Neural progenitor cell (in vitro differentiated cells): ENCODE measurements around the gene HSPA4L. TPM values are rescaled to one million over a fixed set of nuclear protein-coding genes. Genes with fewer than 3 reads are reported as not detected.

Experiments used
- DNase-seq: peaks from one replicate; pipeline ENCODE4 v3.0.0-alpha.2; 2016; ENCODE audit warnings: low spot score
- H2AFZ ChIP-seq: fragments of 200-600 bp; sonication (generic); replicated peaks from 2 replicates; pipeline ENCODE4 v1.6.1; 2016; ENCODE audit warnings: antibody characterized with exemption
- H3F3A ChIP-seq: fragments of 200-600 bp; sonication (generic); 2 replicates; pipeline ENCODE4 v1.6.1; 2016; ENCODE audit warnings: antibody characterized with exemption, low read depth
- H3K27ac ChIP-seq: fragments of 200-600 bp; sonication (generic); 2 replicates; pipeline ENCODE4 v1.5.1; 2016; ENCODE audit warnings: mild to moderate bottlenecking
- H3K27me3 ChIP-seq: fragments of 200-600 bp; sonication (generic); 2 replicates; pipeline ENCODE4 v1.6.1; 2016; ENCODE audit warnings: mild to moderate bottlenecking, moderate library complexity
- H3K36me3 ChIP-seq: fragments of 200-600 bp; sonication (generic); 2 replicates; pipeline ENCODE4 v1.5.1; 2016
- H3K4me1 ChIP-seq: fragments of 200-600 bp; sonication (generic); 2 replicates; pipeline ENCODE4 v1.6.1; 2016; ENCODE audit warnings: mixed run types
- H3K4me2 ChIP-seq: fragments of 200-600 bp; sonication (generic); 2 replicates; pipeline ENCODE4 v1.6.1; 2016
- H3K4me3 ChIP-seq: fragments of 200-600 bp; sonication (generic); 2 replicates; pipeline ENCODE4 v1.5.1; 2016
- H3K79me2 ChIP-seq: fragments of 200-600 bp; sonication (generic); 2 replicates; pipeline ENCODE4 v1.6.1; 2016; ENCODE audit warnings: low read depth
- H3K9ac ChIP-seq: fragments of 200-600 bp; sonication (generic); 2 replicates; pipeline ENCODE4 v1.6.1; 2016
- H3K9me3 ChIP-seq: fragments of 200-600 bp; sonication (generic); 2 replicates; pipeline ENCODE4 v1.5.1; 2016; ENCODE audit warnings: low read depth
- H4K20me1 ChIP-seq: fragments of 200-600 bp; sonication (generic); 2 replicates; pipeline ENCODE4 v1.6.1; 2016; ENCODE audit warnings: low read depth
- H3K27ac Mint-ChIP-seq: 3 replicates; pipeline ENCODE4 v1.8.0; 2021; ENCODE audit warnings: mixed read lengths
- H3K27me3 Mint-ChIP-seq: 2 replicates; pipeline ENCODE4 v1.8.0; 2022; ENCODE audit warnings: low read depth, mild to moderate bottlenecking, inconsistent platforms, moderate library complexity, mixed read lengths; ENCODE audit not compliant: insufficient read depth
- H3K36me3 Mint-ChIP-seq: 3 replicates; pipeline ENCODE4 v1.8.0; 2021; ENCODE audit warnings: mixed read lengths
- H3K4me1 Mint-ChIP-seq: 3 replicates; pipeline ENCODE4 v1.8.0; 2021; ENCODE audit warnings: mixed read lengths
- H3K4me3 Mint-ChIP-seq: 3 replicates; pipeline ENCODE4 v1.8.0; 2021; ENCODE audit warnings: mild to moderate bottlenecking, moderate library complexity, mixed read lengths
- H3K9me3 Mint-ChIP-seq: 3 replicates; pipeline ENCODE4 v1.8.0; 2020; ENCODE audit warnings: mixed read lengths
- EZH2 ChIP-seq: fragments of 200-600 bp; sonication (generic); IDR thresholded peaks from 2 replicates; pipeline ENCODE4 v1.6.1; 2017; ENCODE audit warnings: antibody characterized with exemption, mild to moderate bottlenecking, moderate library complexity
- EZH2phosphoT487 ChIP-seq: fragments of 200-600 bp; sonication (generic); IDR thresholded peaks from 2 replicates; pipeline ENCODE4 v1.6.1; 2017; ENCODE audit warnings: antibody characterized with exemption
- total RNA-seq: library from RNA; depleted of rRNA; stranded (reverse); fragments of >200 nt; gene quantifications from 2 replicates; pipeline ENCODE4 v1.2.3, GENCODE V29; 2015; ENCODE audit warnings: low replicate concordance
- TF ChIP-seq, protein P1 (sequence below): fragments of 200-600 bp; sonication (generic); IDR thresholded peaks from 2 replicates; pipeline ENCODE4 v1.5.1; 2017; ENCODE audit warnings: antibody characterized with exemption, mild to moderate bottlenecking

The HSPA4L gene
- total RNA-seq, 1 donor from 2014 or later: 0.67 TPM

DNA sequence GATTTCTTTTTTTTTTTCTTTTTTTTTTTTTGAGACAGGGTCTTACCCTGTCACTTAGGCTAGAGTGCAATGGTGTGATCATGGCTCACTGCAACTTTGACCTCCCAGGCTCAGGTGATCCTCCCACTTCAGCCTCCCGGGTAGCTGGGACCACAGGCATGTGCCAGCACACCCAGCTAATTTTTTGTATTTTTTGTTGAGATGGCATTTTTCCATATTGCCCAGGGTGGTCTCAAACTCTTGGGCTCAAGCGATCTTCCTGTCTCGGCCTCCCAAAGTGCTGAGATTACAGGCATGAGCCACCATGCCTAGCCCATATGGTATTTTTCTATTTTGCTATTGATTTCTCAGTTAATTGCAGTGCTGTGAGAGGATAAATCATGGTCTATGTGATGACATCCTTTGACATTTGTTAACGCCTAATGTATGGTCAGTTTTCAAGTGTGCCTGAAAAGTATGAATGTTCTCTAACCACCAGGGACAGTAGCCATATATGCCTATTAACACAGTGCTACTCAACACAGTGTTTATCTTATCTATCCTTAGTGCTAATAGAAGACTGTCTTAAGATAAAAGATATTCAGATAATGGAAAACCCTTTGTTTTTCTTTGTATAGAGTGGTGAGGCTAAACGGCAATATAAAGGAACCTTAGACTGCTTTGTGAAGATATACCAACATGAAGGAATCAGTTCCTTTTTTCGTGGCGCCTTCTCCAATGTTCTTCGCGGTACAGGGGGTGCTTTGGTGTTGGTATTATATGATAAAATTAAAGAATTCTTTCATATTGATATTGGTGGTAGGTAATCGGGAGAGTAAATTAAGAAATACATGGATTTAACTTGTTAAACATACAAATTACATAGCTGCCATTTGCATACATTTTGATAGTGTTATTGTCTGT is 9.1 kb upstream of the HSPA4L start:
- Histone ChIP-seq H3K27ac (no peak overlapping the region), H3K79me2 (no peaks in the 10 kb centered on the region), H3K4me1 (peaks cover 5% of the 10 kb centered on the region), H2AFZ (no peak overlapping the region), H3K36me3 (no peaks in the 10 kb centered on the region), H3K9me3 (no peaks in the 10 kb centered on the region), H3F3A (no peaks in the 10 kb centered on the region), H3K9ac (no peak overlapping the region), H3K4me2 (no peak overlapping the region), H3K27me3 (no peaks in the 10 kb centered on the region), H4K20me1 (no peaks in the 10 kb centered on the region), H3K4me3 (no peak overlapping the region)
- Mint-ChIP-seq H3K27me3 (no peaks in the 10 kb centered on the region), H3K9me3 (no peaks in the 10 kb centered on the region), H3K36me3 (no peaks in the 10 kb centered on the region), H3K4me1 (peaks cover 10% of the 10 kb centered on the region), H3K27ac (no peak overlapping the region), H3K4me3 (no peak overlapping the region)
- DNase-seq: no peak
- TF ChIP-seq, protein P1, sequence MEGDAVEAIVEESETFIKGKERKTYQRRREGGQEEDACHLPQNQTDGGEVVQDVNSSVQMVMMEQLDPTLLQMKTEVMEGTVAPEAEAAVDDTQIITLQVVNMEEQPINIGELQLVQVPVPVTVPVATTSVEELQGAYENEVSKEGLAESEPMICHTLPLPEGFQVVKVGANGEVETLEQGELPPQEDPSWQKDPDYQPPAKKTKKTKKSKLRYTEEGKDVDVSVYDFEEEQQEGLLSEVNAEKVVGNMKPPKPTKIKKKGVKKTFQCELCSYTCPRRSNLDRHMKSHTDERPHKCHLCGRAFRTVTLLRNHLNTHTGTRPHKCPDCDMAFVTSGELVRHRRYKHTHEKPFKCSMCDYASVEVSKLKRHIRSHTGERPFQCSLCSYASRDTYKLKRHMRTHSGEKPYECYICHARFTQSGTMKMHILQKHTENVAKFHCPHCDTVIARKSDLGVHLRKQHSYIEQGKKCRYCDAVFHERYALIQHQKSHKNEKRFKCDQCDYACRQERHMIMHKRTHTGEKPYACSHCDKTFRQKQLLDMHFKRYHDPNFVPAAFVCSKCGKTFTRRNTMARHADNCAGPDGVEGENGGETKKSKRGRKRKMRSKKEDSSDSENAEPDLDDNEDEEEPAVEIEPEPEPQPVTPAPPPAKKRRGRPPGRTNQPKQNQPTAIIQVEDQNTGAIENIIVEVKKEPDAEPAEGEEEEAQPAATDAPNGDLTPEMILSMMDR: no peak
- TF ChIP-seq EZH2phosphoT487 (no peak), EZH2 (no peak)

DNA sequence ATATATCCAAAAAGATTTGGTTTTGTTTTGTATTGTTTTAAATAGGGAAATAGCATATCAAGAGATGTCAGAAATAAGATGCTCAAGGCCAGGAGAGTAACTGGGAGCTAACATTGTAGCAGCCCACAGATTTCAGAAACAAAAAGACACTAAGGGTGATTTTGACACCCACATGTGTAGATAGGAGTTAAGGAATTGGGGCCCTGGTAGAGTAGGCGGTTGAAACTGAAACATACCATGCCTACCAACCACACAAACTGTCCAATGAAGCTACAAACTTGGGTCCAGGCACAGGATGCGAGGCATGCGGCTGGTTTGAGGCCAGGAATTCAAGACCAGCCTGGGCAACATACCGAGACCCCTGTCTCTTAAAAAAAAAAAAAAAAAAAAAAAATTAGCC is 6.3 kb upstream of the HSPA4L start:
- Histone ChIP-seq H3K4me3 (no peak overlapping the region), H3K27me3 (peaks cover 11% of the 10 kb centered on the region), H3K4me2 (no peak overlapping the region), H3F3A (peaks cover 3% of the 10 kb centered on the region), H4K20me1 (no peaks in the 10 kb centered on the region), H3K9me3 (no peaks in the 10 kb centered on the region), H3K9ac (no peak overlapping the region), H3K36me3 (no peaks in the 10 kb centered on the region), H2AFZ (no peak overlapping the region), H3K4me1 (peaks cover 13% of the 10 kb centered on the region), H3K79me2 (no peaks in the 10 kb centered on the region), H3K27ac (no peak overlapping the region)
- Mint-ChIP-seq H3K4me3 (no peak overlapping the region), H3K36me3 (no peaks in the 10 kb centered on the region), H3K4me1 (peaks cover 14% of the 10 kb centered on the region), H3K27ac (no peak overlapping the region), H3K27me3 (no peaks in the 10 kb centered on the region), H3K9me3 (no peaks in the 10 kb centered on the region)
- DNase-seq: no peak
- TF ChIP-seq EZH2phosphoT487: no peak
- TF ChIP-seq, protein P1: no peak

DNA sequence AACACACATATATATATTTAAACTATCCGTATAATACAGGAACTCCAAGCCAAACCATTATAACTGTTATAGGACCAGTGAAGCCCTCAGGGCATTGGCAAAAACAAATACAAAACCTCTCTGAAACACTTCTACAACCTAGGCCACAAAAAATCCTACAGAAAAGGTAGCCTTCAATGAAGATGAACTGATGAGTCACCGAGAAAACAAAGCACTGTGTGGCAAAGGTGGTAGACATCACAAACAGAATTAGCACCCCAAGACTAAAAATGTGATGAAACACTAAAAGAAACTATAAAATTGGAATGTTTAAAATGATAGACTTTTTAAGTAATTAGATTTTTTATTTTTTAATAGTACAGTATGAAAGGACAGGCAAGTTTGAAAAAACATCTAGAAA is 5.5 kb upstream of the HSPA4L start:
- Mint-ChIP-seq H3K4me1 (peaks cover 17% of the 10 kb centered on the region), H3K4me3 (no peak overlapping the region)

More for the DNA sequence above, 5.5 kb upstream of the HSPA4L start:
- Mint-ChIP-seq H3K9me3 (no peaks in the 10 kb centered on the region), H3K27ac (no peak overlapping the region), H3K27me3 (peaks cover 5% of the 10 kb centered on the region), H3K36me3 (no peaks in the 10 kb centered on the region)
- no peaks in the 10 kb centered on the region for H3K36me3 ChIP-seq
- H4K20me1 ChIP-seq: no peaks in the 10 kb centered on the region
- no peaks in the 10 kb centered on the region for H3K79me2 ChIP-seq
- H3K4me1 ChIP-seq: peaks cover 13% of the 10 kb centered on the region
- H3K27ac ChIP-seq: no peak overlapping the region
- H3F3A ChIP-seq: peaks cover 11% of the 10 kb centered on the region
- H3K9me3 ChIP-seq: no peaks in the 10 kb centered on the region
- H3K27me3 ChIP-seq: peaks cover 18% of the 10 kb centered on the region
- no peak overlapping the region for H2AFZ ChIP-seq
- no peak for DNase-seq
- no peak overlapping the region for H3K4me2 ChIP-seq
- no peak overlapping the region for H3K4me3 ChIP-seq
- no peak overlapping the region for H3K9ac ChIP-seq
- TF ChIP-seq EZH2phosphoT487: no peak
- TF ChIP-seq, protein P1: no peak
- TF ChIP-seq EZH2: no peak
